ENCODE results near the gene RAB10.

The RAB10 gene

GRCh38 chr2:26184555-26185303 lies 150.8 kb downstream of the RAB10 start:
- no peak for FAIRE-seq

DNA sequence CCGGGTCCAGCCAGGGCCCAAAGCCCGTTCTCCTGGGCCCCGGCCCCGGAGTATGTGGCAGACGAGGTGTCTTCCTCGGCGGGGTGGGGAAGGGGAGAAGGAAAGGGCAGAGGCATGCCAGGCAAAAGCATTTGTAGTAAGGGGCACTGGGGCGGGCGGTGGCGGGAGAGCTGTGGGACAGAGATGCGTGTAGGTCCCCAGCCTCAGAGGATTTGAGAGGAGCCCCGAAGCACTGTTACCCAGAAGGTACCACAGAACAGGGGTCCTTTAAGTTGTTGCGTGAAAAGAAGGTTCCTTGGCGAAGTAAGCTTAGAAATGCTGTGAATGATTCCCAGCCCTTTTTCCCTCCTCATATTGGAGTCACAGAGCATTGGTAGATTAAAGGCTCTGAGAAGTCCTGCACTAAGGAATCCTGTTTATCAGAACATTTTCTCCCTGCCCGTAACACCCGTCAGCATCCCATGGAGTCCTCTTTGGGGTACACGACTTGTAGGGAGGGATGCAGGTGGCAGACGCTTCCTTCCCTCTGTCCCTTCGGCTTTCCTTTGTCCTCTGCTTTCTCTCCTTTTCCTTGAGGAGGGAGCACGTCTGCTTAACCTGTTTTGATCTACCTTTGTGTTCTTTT lies 151.5 kb downstream of the RAB10 start:
- no peak for FAIRE-seq

GRCh38 chr2:26185954-26186770 lies 152.3 kb downstream of the RAB10 start:
- FAIRE-seq: no peak
